AG09309 (cell line): Measurements from ENCODE around the gene SLC16A1.
"Not testable (repeated sequence)": the region's sequence is repeated elsewhere in the genome, so short reads cannot be mapped to it uniquely, and the experiment has no call there.

Experiments
- DNase-seq: peaks from one replicate; pipeline ENCODE4 v3.0.0-alpha.2; 2010; ENCODE audit warnings: low read depth
- H3K4me3 ChIP-seq: 2 replicates; pipeline ENCODE4 v1.5.1; 2011; ENCODE audit warnings: mild to moderate bottlenecking, low read depth, low read length, moderate library complexity; ENCODE audit not compliant: control insufficient read depth
- TF ChIP-seq, protein P1 (sequence below): IDR thresholded peaks from 2 replicates; pipeline ENCODE4 v1.5.1; 2011; ENCODE audit warnings: mild to moderate bottlenecking, low read depth, low read length, inconsistent platforms; ENCODE audit not compliant: insufficient read depth, control insufficient read depth; ENCODE audit errors: missing control alignments

SLC16A1 gene

DNA sequence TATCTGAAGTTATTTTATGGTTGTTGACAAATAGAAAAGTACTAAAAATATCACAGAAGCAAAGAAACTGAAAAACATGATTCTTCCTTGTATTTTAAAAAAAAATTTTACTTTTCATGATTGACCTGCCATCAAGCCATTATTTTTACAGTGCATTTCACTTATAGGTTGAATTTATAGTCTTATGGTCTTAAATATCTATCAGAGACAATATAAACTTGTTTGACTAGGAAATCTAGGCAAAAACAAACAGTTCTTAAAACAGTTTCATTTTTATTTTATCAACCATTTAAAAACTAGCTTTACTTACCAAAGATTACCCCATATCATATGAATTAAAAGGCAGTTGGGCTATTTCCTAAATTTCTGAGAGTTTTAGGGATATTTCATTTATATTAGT lies 59.2 kb downstream of the SLC16A1 start:
- TF ChIP-seq, protein P1, sequence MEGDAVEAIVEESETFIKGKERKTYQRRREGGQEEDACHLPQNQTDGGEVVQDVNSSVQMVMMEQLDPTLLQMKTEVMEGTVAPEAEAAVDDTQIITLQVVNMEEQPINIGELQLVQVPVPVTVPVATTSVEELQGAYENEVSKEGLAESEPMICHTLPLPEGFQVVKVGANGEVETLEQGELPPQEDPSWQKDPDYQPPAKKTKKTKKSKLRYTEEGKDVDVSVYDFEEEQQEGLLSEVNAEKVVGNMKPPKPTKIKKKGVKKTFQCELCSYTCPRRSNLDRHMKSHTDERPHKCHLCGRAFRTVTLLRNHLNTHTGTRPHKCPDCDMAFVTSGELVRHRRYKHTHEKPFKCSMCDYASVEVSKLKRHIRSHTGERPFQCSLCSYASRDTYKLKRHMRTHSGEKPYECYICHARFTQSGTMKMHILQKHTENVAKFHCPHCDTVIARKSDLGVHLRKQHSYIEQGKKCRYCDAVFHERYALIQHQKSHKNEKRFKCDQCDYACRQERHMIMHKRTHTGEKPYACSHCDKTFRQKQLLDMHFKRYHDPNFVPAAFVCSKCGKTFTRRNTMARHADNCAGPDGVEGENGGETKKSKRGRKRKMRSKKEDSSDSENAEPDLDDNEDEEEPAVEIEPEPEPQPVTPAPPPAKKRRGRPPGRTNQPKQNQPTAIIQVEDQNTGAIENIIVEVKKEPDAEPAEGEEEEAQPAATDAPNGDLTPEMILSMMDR, result no peak
- DNase-seq, result no peak
- H3K4me3 ChIP-seq, result no peak overlapping the region

DNA sequence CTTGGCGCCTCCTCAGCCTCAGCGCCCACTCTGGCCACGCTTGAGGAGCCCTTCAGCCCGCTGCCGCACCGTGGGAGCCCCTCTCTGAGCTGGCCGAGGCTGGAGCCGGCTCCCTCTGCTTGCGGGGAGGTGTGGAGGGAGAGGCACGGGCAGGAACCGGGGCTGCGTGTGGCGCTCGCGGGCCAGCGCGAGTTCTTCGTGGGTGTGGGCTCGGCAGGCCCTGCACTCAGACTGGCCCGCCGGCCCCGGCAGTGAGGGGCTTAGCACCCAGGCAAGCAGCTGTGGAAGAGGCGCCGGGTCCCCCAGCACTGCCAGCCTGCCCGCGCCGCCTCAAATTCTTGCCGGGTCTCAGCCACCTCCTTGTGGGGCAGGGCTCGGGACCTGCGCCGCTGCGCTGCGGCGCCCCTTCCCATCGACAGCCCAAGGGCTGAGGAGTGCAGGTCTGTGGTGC lies 61.4 kb downstream of the SLC16A1 start:
- TF ChIP-seq, protein P1, result no peak
- no peak for DNase-seq
- H3K4me3 ChIP-seq, result no peak overlapping the region

DNA sequence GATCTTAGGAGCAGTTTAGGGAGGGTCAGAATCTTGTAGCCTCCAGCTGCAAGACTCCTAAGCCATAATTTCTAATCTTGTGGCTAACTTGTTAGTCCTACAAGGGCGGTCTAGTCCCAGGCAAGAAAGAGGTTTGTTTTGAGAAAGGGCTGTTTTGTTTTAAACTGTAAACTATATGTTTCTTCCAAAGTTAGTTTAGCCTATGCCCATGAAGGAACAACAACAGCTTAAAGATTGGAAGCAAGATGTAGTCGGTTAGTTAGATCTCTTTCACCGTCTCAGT lies 62.0 kb downstream of the SLC16A1 start:
- H3K4me3 ChIP-seq, result no peak overlapping the region
- DNase-seq, result no peak
- TF ChIP-seq, protein P1, result no peak

DNA sequence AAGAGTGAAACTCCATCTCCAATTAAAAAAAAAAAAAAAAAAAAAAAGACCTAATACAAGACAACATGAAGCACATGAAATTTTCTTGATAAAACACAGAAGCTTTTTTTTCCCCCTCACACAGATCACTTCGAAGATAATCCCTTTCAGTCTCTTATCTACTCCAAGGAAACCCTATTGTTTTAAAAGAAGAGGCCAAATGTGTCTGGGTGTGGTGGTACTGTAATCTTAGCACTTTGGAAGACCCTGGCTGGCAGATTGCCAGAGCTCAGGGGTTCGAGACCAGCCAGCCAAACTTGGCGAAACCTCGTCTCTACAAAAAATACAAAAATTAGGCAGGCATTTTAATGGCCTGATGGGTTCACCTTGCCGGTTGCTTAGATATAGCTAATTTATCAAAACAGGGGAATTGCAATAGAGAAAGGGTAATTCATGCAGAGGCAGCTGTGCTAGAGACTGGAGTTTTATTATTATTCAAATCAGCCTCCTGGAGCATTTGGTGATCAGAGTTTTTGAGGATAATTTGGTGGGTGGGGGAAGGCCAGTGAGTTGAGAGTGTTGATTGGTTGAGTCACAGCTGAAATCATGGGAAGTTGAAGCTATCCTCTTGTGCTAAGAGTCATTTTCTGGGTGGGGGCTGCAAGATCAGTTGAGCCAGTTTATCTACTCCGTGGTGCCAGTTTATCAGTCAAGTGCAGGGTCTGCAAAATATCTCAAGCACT lies 62.5 kb downstream of the SLC16A1 start:
- TF ChIP-seq, protein P1, result no peak
- no peak for DNase-seq

DNA sequence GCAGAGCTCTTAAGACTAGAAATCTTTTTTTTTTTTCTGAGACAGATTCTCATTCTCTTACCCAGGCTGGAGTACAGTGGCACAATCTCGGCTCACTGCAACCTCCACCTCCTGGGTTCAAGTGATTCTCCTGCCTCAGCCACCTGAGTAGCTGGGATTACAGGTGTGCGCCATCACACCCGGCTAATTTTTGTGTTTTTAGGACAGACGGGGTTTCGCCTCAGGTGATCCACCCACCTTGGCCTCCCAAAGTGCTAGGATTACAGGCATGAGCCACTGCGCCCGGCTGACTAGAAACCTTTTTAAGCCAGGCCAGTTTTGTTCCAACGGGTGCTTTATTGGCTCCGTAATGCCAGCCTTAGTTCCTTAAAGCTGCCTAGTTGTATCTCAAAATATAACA lies 66.1 kb downstream of the SLC16A1 start:
- not testable (repeated sequence) for DNase-seq, H3K4me3 ChIP-seq

More for the DNA sequence above, 62.5 kb downstream of the SLC16A1 start:
- H3K4me3 ChIP-seq, result no peak overlapping the region

DNA sequence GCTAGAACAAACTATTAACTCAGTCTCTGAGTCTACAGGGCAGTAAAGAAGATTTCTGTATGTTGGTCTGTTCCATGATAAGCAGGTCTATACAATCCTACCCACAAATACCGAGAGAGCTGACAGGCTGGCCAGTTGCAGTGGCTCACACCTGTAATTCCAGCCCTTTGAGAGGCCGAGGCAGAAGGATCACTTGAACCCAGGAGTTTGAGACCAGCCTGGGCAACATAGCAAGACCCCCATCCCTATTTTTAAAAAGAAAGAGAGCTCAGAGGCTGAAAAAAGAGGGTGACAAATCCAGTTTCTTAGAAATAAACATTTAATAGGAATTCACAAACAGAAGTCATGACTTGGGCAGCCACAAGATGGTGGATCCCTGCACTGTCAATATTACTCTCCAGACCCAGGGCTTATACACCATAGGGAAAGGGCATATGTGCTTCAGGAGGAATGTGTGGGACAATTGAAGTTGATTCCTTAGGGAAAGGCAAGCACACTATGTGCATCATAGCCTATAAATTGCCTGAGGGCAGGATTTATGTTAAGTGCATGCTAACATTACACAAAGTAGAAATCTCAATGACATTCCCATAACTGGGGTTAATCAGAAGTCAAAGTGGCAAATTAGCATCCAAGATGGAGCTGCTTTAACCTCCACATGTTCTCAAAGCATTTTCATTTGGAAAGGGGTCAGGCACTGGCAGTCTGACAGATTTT lies 66.8 kb downstream of the SLC16A1 start:
- TF ChIP-seq, protein P1, result no peak
- no peak for DNase-seq
- H3K4me3 ChIP-seq, result no peak overlapping the region

DNA sequence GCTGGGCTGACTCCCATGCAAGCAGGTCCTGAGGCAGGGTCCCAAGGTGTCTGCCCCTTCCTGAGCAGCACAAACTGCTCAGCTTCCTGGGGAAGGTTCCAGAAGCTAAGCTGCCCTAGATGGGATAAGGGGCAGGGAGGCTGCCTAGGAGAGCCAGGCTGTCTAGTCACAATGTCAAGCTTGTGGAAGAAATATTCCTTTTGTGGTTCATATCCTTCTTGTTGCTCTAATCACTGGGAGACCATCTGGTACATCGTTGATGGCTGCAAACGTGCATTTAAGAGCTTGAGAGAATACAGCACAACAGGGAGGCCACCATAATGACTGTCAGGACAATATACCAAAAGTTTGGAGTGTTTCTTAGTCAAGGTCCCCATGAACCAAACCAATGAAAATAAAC lies 67.4 kb downstream of the SLC16A1 start:
- DNase-seq, result no peak
- H3K4me3 ChIP-seq, result no peak overlapping the region
- TF ChIP-seq, protein P1, result no peak
